ENCODE measurements around the gene TRABD2B. TPM values are rescaled to one million over a fixed set of nuclear protein-coding genes. Genes with fewer than 3 reads are reported as not detected.

Gene TRABD2B
- total RNA-seq, 1 experiment from 2014 or later = 10.3 TPM

- TF ChIP-seq AR (CRISPR knock-in tag; IDR thresholded peaks at IDR 0.05) = no peak
- TF ChIP-seq SMAD3 (CRISPR knock-in tag; IDR thresholded peaks at IDR 0.05; ENCODE audit: borderline replicate concordance) = no peak
- no peak for TF ChIP-seq MLX (CRISPR knock-in tag; IDR thresholded peaks at IDR 0.05)
- TF ChIP-seq HMGA2 (CRISPR knock-in tag; IDR thresholded peaks at IDR 0.05) = no peak
- no peak for TF ChIP-seq CDX4 (CRISPR knock-in tag; IDR thresholded peaks at IDR 0.05; ENCODE audit: borderline replicate concordance)
- TF ChIP-seq HMGXB4 (CRISPR knock-in tag; IDR thresholded peaks at IDR 0.05) = no peak
- no peak for TF ChIP-seq ZNF121 (CRISPR knock-in tag; IDR thresholded peaks at IDR 0.05)
- TF ChIP-seq E2F4 (CRISPR knock-in tag; IDR thresholded peaks at IDR 0.05; ENCODE audit: borderline replicate concordance, low read depth) = no peak
- no peak for TF ChIP-seq MAX (CRISPR knock-in tag; IDR thresholded peaks at IDR 0.05)
- TF ChIP-seq JAZF1 (CRISPR knock-in tag; IDR thresholded peaks at IDR 0.05) = no peak
- TF ChIP-seq ZNF138 (CRISPR knock-in tag; conservative IDR thresholded peaks at IDR 0.05) = no peak
Measured at GRCh38 chr1:47883963-47884362, 113.2 kb downstream of the TRABD2B start (continued).

GRCh38 chr1:47881505-47882442 lies 115.4 kb downstream of the TRABD2B start:
- Mint-ChIP-seq H3K27me3 (ENCODE audit: low read depth) (no peaks in the 10 kb centered on the region), H3K36me3 (no peaks in the 10 kb centered on the region), H3K4me3 (no peak overlapping the region), H3K9me3 (no peaks in the 10 kb centered on the region), H3K27ac (no peak overlapping the region), H3K4me1 (peaks cover 18% of the 10 kb centered on the region)
- ATAC-seq = no peak
- ChIA-PET POLR2A (no interaction called here), CTCF (interaction anchor here (1.6 kb wide), 1 partner anchor 96 kb away, joined by 4 read pairs; no protein-coding TSS in a partner anchor)
- no peak for DNase-seq (ENCODE audit: low spot score)
- TF ChIP-seq GABPB1 (CRISPR knock-in tag; IDR thresholded peaks at IDR 0.05) = no peak
- no peak for TF ChIP-seq SOX15 (CRISPR knock-in tag; IDR thresholded peaks at IDR 0.05)
- no peak for TF ChIP-seq IRF1 (CRISPR knock-in tag; IDR thresholded peaks at IDR 0.05)
- TF ChIP-seq RORB (CRISPR knock-in tag; IDR thresholded peaks at IDR 0.05) = no peak
- no peak for TF ChIP-seq ZBTB21 (CRISPR knock-in tag; IDR thresholded peaks at IDR 0.05; ENCODE audit: borderline replicate concordance)
- TF ChIP-seq MYBL2 (CRISPR knock-in tag; IDR thresholded peaks at IDR 0.05) = no peak
- TF ChIP-seq STAT6 (CRISPR knock-in tag; conservative IDR thresholded peaks at IDR 0.05; ENCODE audit: low read depth) = no peak
- TF ChIP-seq ZNF423 (CRISPR knock-in tag; IDR thresholded peaks at IDR 0.05) = no peak
- TF ChIP-seq NR1H2 (CRISPR knock-in tag; IDR thresholded peaks at IDR 0.05) = no peak
- TF ChIP-seq E2F4 (CRISPR knock-in tag; IDR thresholded peaks at IDR 0.05; ENCODE audit: borderline replicate concordance, low read depth) = no peak
- TF ChIP-seq ERG (CRISPR knock-in tag; IDR thresholded peaks at IDR 0.05) = no peak

Data from WTC11 (cell line).